ENCODE measurements around the gene DMWD.

The DMWD gene

DNA sequence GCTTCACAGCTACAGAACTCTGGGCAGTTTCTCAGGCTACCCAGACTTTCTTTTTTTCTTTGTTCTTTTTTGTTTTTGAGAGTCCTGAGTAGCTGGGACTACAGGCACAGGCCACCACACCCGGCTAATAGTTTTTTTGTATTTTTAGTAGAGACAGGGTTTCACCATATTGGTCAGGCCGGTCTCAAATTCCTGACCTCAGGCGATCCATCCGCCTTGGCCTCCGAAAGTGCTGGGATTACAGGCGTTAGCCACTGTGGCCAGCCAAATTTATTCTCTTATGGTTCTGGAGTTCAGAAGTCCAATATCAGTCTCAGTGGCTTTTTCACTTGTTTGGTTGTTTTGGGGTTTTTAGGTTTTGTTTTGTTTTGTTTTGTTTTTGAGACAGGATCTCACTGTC is 47.0 kb downstream of the DMWD start:
- DNase-seq, result no peak

DNA sequence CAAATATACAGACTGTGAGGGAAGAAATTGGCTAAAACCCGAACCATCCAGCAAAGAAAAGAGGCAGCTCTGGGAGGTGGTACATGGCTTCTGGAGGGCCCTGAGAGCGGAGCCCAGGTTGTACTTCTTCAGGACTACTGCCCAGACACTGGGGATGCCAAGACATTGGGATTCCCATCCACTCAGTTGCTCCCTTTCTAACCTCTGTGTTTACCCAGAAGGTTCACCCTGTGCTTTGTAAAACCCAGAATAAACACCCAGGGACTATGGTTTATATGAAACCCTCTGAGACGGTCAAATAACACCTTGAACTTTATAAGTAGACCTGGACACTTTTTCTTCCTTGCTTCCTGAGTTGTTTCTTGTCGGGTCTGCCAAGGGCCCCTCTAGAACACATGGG is 49.7 kb downstream of the DMWD start:
- DNase-seq, result no peak

DNA sequence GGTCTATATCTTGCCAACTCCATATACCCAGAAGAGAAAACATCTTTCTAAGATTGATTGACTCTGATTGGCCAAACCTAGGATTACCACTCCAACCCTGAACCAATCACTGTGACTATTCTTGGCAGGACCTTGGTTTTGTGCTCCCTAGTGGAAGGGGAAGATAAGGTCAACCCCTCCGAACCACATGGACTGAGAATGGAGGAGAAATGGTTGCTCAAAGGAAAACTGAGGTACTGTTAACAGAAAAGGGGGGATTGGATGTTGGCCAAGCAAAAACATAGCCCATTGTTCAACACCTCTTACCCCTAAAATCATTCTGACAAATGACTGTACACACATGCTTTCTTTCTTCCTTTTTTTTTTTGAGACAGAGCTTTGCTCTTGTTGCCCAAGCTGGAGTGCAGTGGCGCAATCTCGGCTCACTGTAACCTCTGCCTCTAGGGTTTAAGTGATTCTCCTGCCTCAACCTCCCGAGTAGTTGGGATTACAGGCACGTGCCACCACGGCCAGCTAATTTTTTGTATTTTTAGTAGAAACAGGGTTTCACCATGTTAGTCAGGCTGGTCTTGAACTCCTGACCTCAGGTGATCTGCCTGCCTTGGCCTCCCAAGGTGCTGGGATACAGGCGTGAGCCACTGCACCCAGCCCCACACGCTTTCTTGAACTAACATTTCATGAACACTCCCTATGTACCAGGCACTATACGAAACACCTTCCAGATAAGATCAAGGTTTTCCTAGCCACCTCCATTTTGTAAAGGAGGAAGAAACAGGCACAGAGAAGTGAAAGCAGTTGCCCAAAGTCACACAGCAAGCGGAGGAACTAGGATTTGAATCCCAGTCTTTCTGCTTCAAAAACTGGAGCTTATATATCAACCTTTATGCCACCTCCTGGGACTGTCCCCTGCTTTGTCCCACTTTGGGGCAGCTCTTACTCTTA is 52.9 kb downstream of the DMWD start:
- DNase-seq, result no peak

DNA sequence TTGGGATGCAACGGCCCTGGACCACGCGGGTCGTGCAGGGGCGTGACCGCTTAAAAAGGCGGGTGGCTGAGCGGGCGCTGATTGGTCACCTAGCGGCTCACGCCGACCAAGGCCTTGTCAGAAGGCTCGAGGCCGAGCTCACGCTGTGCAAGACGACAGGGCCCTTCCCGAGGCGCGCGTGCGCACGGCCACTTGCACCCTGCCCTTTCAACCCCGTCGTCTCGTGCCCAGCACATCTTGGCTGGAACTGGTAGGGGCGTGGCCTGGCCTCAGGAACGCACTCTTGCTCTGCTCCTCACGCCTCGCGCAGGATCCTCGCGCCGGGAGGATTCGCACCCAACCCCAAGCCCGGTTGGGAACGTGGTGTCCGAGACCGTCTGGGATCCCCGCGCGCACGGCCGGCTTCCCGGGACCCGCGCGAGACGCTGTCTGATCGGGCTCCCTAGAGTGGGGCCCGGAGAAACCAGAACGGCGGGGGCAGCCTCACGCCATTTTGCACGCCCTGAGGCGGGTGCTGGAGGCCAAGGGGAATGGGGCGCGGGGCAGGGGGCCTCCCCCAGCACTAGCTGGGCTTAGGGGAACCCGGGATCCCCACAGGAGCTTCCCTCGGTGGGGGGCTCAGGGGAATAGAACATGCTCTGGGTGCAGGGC is 59.4 kb downstream of the DMWD start, which contains the start of gene MEIOSIN:
Gene MEIOSIN, plus strand, starts transcription at position 280 of the 651 bp plus-strand sequence. CDS start 1,938 bp downstream, outside the sequence.
- DNase-seq, result no peak
